IMR-90 (cell line): ENCODE results near the gene RIMS1. TPM values are rescaled to one million over a fixed set of nuclear protein-coding genes. Genes with fewer than 3 reads are reported as not detected.

Source experiments
- ATAC-seq: fragments of 200-7000 bp; cut with Tn5 transposase; 2 replicates; pipeline ENCODE4 v1.9.1; 2020; ENCODE audit warnings: low read depth, mild to moderate bottlenecking, moderate library complexity
- BruUV-seq: library from RNA; stranded (reverse); fragments of 400-500 nt; replicated peaks from 2 replicates; lab custom pipeline; 2021; lab: Mats Ljungman, UMichigan
- CTCF ChIA-PET: fragments of 300-600 bp; formaldehyde crosslinking; extraction: SDS; loops from one replicate; lab custom pipeline; 2021; ENCODE audit warnings: antibody characterized with exemption; lab: Yijun Ruan, JAX
- POLR2A ChIA-PET: fragments of 300-600 bp; sonication (Branson Sonifier 250); formaldehyde crosslinking; loops from one replicate; lab custom pipeline; 2022; ENCODE audit warnings: antibody characterized with exemption; ENCODE audit not compliant: unreplicated experiment; lab: Charles Lee
- DNase-seq: peaks from one replicate; pipeline ENCODE4 v3.0.0; 2013
- H2AFZ ChIP-seq: replicated peaks from 2 replicates; pipeline ENCODE3; 2013; ENCODE audit warnings: low read length, mild to moderate bottlenecking; ENCODE audit not compliant: poor library complexity
- H2AK5ac ChIP-seq: 2 replicates; pipeline ENCODE4 v1.6.1; 2013; ENCODE audit warnings: low read depth, low read length, inconsistent platforms
- H2AK9ac ChIP-seq: replicated peaks from 2 replicates; pipeline ENCODE3; 2013; ENCODE audit warnings: mild to moderate bottlenecking, low read depth, low read length, moderate library complexity; ENCODE audit not compliant: poor library complexity
- H2BK120ac ChIP-seq: 2 replicates; pipeline ENCODE4 v1.6.1; 2013; ENCODE audit warnings: low read depth, low read length, inconsistent platforms
- H2BK15ac ChIP-seq: 3 replicates; pipeline ENCODE4 v1.6.1; 2013; ENCODE audit warnings: low read depth, low read length, inconsistent platforms
- H2BK20ac ChIP-seq: 2 replicates; pipeline ENCODE4 v1.6.1; 2013; ENCODE audit warnings: low read depth, mild to moderate bottlenecking, inconsistent platforms, low read length, moderate library complexity
- H2BK5ac ChIP-seq: 2 replicates; pipeline ENCODE4 v1.6.1; 2013; ENCODE audit warnings: mild to moderate bottlenecking, low read depth, low read length, inconsistent platforms; ENCODE audit not compliant: poor library complexity, severe bottlenecking
- H3K14ac ChIP-seq: replicated peaks from 2 replicates; pipeline ENCODE4 v1.6.1; 2013; ENCODE audit warnings: low read depth, low read length, inconsistent platforms
- H3K18ac ChIP-seq: 2 replicates; pipeline ENCODE4 v1.6.1; 2013; ENCODE audit warnings: low read depth, low read length, control low read depth
- H3K23ac ChIP-seq: 2 replicates; pipeline ENCODE4 v1.6.1; 2013; ENCODE audit warnings: low read depth, low read length, inconsistent platforms
- H3K27ac ChIP-seq: 2 replicates; pipeline ENCODE4 v1.5.1; 2013; ENCODE audit warnings: mild to moderate bottlenecking, control low read depth, low read length; ENCODE audit not compliant: insufficient read depth
- H3K27me3 ChIP-seq: 2 replicates; pipeline ENCODE4 v1.6.1; 2013; ENCODE audit warnings: low read length; ENCODE audit not compliant: control insufficient read depth, insufficient read depth
- H3K36me3 ChIP-seq: 2 replicates; pipeline ENCODE4 v1.6.1; 2013; ENCODE audit warnings: low read length, mixed read lengths; ENCODE audit not compliant: control insufficient read depth, insufficient read depth
- H3K4ac ChIP-seq: 2 replicates; pipeline ENCODE4 v1.6.1; 2013; ENCODE audit warnings: low read depth, low read length, inconsistent platforms
- H3K4me1 ChIP-seq: 2 replicates; pipeline ENCODE4 v1.6.1; 2013; ENCODE audit warnings: low read length, mixed read lengths; ENCODE audit not compliant: control insufficient read depth, insufficient read depth
- H3K4me2 ChIP-seq: 2 replicates; pipeline ENCODE4 v1.6.1; 2013; ENCODE audit warnings: low read depth, mild to moderate bottlenecking, control low read depth, low read length, moderate library complexity
- H3K4me3 ChIP-seq: 2 replicates; pipeline ENCODE4 v1.5.1; 2013; ENCODE audit warnings: low read depth, mild to moderate bottlenecking, control low read depth, low read length, moderate library complexity; ENCODE audit not compliant: insufficient read depth
- H3K56ac ChIP-seq: 2 replicates; pipeline ENCODE4 v1.6.1; 2013; ENCODE audit warnings: low read length, inconsistent platforms; ENCODE audit not compliant: insufficient read depth; ENCODE audit errors: extremely low read depth
- H3K79me1 ChIP-seq, 2 experiments: 2 replicates each; pipeline ENCODE4 v1.6.1; 2013; ENCODE audit warnings: low read length in 2 of 2, inconsistent platforms in 1 of 2, low read depth in 1 of 2
- H3K9ac ChIP-seq: 2 replicates; pipeline ENCODE4 v1.6.1; 2013; ENCODE audit warnings: low read depth, low read length, control low read depth
- H3K9me1 ChIP-seq: 2 replicates; pipeline ENCODE4 v1.6.1; 2013; ENCODE audit warnings: low read length, inconsistent platforms; ENCODE audit not compliant: insufficient read depth
- H3K9me3 ChIP-seq: 2 replicates; pipeline ENCODE4 v1.6.1; 2013; ENCODE audit warnings: low read length; ENCODE audit not compliant: control insufficient read depth, insufficient read depth
- H4K20me1 ChIP-seq: 2 replicates; pipeline ENCODE4 v1.6.1; 2013; ENCODE audit warnings: low read length, inconsistent platforms; ENCODE audit not compliant: insufficient read depth
- H4K5ac ChIP-seq: 2 replicates; pipeline ENCODE4 v1.6.1; 2013; ENCODE audit warnings: mild to moderate bottlenecking, low read depth, low read length, control low read depth
- H4K8ac ChIP-seq, 2 experiments: 2 replicates each; pipeline ENCODE4 v1.6.1; 2013; ENCODE audit warnings: low read depth in 2 of 2, low read length in 2 of 2, control low read depth in 1 of 2, inconsistent platforms in 1 of 2
- H4K91ac ChIP-seq: 2 replicates; pipeline ENCODE4 v1.6.1; 2013; ENCODE audit warnings: low read depth, low read length, inconsistent platforms; ENCODE audit not compliant: insufficient read depth
- BHLHE40 ChIP-seq: fragments of 150-350 bp; IDR thresholded peaks from 2 replicates; pipeline ENCODE4 v1.6.1; 2016; ENCODE audit warnings: mild to moderate bottlenecking, low read depth, low read length
- CHD1 ChIP-seq: IDR thresholded peaks from 2 replicates; pipeline ENCODE4 v1.6.1; 2012; ENCODE audit warnings: low read depth, low read length, improper control_type of control experiment
- CTCF ChIP-seq: conservative IDR thresholded peaks from 2 replicates; pipeline ENCODE4 v1.5.1; 2012; ENCODE audit warnings: mild to moderate bottlenecking, low read depth, low read length, improper control_type of control experiment
- ELK1 ChIP-seq: fragments of 150-350 bp; IDR thresholded peaks from 2 replicates; pipeline ENCODE4 v1.6.1; 2016; ENCODE audit warnings: low read depth, mild to moderate bottlenecking, low read length, moderate library complexity, borderline replicate concordance
- FOS ChIP-seq: fragments of 150-350 bp; IDR thresholded peaks from 2 replicates; pipeline ENCODE4 v1.6.1; 2016; ENCODE audit warnings: low read depth, low read length
- MAFK ChIP-seq: IDR thresholded peaks from 2 replicates; pipeline ENCODE4 v1.6.1; 2012; ENCODE audit warnings: low read depth, low read length, improper control_type of control experiment
- MAZ ChIP-seq: IDR thresholded peaks from 2 replicates; pipeline ENCODE4 v1.6.1; 2012; ENCODE audit warnings: low read depth, mild to moderate bottlenecking, low read length, improper control_type of control experiment, moderate library complexity, borderline replicate concordance
- MXI1 ChIP-seq: IDR thresholded peaks from 2 replicates; pipeline ENCODE4 v1.6.1; 2012; ENCODE audit warnings: low read depth, mild to moderate bottlenecking, low read length, moderate library complexity, borderline replicate concordance
- POLR2A ChIP-seq: IDR thresholded peaks from 2 replicates; pipeline ENCODE4 v1.6.1; 2012; ENCODE audit warnings: mild to moderate bottlenecking, low read depth, low read length
- RAD21 ChIP-seq: IDR thresholded peaks from 2 replicates; pipeline ENCODE4 v1.6.1; 2012; ENCODE audit warnings: low read length, improper control_type of control experiment
- RCOR1 ChIP-seq: IDR thresholded peaks from 2 replicates; pipeline ENCODE4 v1.6.1; 2012; ENCODE audit warnings: mild to moderate bottlenecking, low read length, improper control_type of control experiment; ENCODE audit not compliant: insufficient replicate concordance
- RFX5 ChIP-seq: IDR thresholded peaks from 2 replicates; pipeline ENCODE4 v1.8.0; 2012; ENCODE audit warnings: low read depth, mild to moderate bottlenecking, low read length, moderate library complexity
- SMC3 ChIP-seq: fragments of 150-350 bp; IDR thresholded peaks from 2 replicates; pipeline ENCODE4 v1.6.1; 2016; ENCODE audit warnings: low read depth, mild to moderate bottlenecking, antibody characterized with exemption, low read length, moderate library complexity
- USF2 ChIP-seq: fragments of 150-350 bp; IDR thresholded peaks from 2 replicates; pipeline ENCODE4 v1.6.1; 2017; ENCODE audit warnings: mild to moderate bottlenecking, antibody characterized with exemption, low read length, low read depth
- WGBS, 2 experiments: methylation state at CpG; one replicate each; pipeline versions ENCODE4 v1.1.5 to v1.1.7; 2013; ENCODE audit warnings: missing lambda C conversion rate in 2 of 2; ENCODE audit not compliant: insufficient read length in 1 of 2; ENCODE audit errors: extremely low coverage in 2 of 2; 5-methylcytosine and 5-hydroxymethylcytosine counted together
- dilution Hi-C: fragments of 300-500 bp; cut with HindIII; formaldehyde crosslinking; loops from one replicate; pipeline ENCODE4 v1.14.3; 2018; ENCODE audit warnings: low sequenced_read_pairs; ENCODE audit not compliant: unreplicated experiment
- in situ Hi-C: fragments of 300-500 bp; cut with MboI; formaldehyde crosslinking; loops from 3 replicates; pipeline ENCODE4 v1.14.3; 2019; ENCODE audit warnings: low sequenced_read_pairs, inconsistent platforms, mixed read lengths
- intact Hi-C: fragments of 100-400 bp; cut with micrococcal nuclease; formaldehyde crosslinking; loops from 2 replicates; pipeline ENCODE4 v1.10.0; 2022
- polyA plus RNA-seq, 3 experiments: library from polyadenylated mRNA; depleted of rRNA; stranded (reverse); fragments of >200 nt; gene quantifications; 2 replicates each; pipeline ENCODE4 v1.2.3, GENCODE V29; 2012; ENCODE audit warnings: low replicate concordance in 1 of 3
- total RNA-seq: library from RNA; depleted of rRNA; stranded (reverse); fragments of >200 nt; gene quantifications from 2 replicates; pipeline ENCODE4 v1.2.3, GENCODE V29; 2012

RIMS1 gene
- total and polyA plus RNA-seq, 2 of the 4 experiments (the other 2 are of a cell fraction): 0.44 to 3.8 TPM

GRCh38 chr6:72022830-72023229, 136.5 kb downstream of the RIMS1 start:
- H3K56ac ChIP-seq: no peak overlapping the region
- no peak for TF ChIP-seq MAFK
- TF ChIP-seq FOS: no peak
- no peak for TF ChIP-seq RFX5
- TF ChIP-seq BHLHE40: no peak
- TF ChIP-seq ELK1: no peak
- no peak for TF ChIP-seq POLR2A
- no peak for TF ChIP-seq MXI1
- no peak for TF ChIP-seq MAZ
- TF ChIP-seq USF2: no peak
- no peak for TF ChIP-seq RCOR1
- TF ChIP-seq RAD21: no peak
- TF ChIP-seq SMC3: no peak
- no peak for TF ChIP-seq CTCF
- TF ChIP-seq CHD1: no peak
- in situ Hi-C loops (no loop called here), dilution Hi-C loops (no loop called here), intact Hi-C loops (no loop called here)
- ATAC-seq: no peak
- no peaks in the 10 kb centered on the region for H4K20me1 ChIP-seq
- no peaks in the 10 kb centered on the region for H3K9me3 ChIP-seq
- CTCF ChIA-PET: no interaction called here
- H3K18ac ChIP-seq: no peak overlapping the region
- no peak overlapping the region for H2AK5ac ChIP-seq
- H3K9ac ChIP-seq: no peak overlapping the region
- no peak overlapping the region for H2BK5ac ChIP-seq
- no peaks in the 10 kb centered on the region for H3K9me1 ChIP-seq
- no peak overlapping the region for H2AK9ac ChIP-seq
- no TSS peak for BruUV-seq
- H3K23ac ChIP-seq: no peak overlapping the region
- H3K79me1 ChIP-seq: no peaks in the 10 kb centered on the region
- H4K8ac ChIP-seq: no peak overlapping the region
- H3K36me3 ChIP-seq: no peaks in the 10 kb centered on the region
- no peak overlapping the region for H4K5ac ChIP-seq
- H3K4me3 ChIP-seq: no peak overlapping the region
- no peak overlapping the region for H3K27ac ChIP-seq
- no peaks in the 10 kb centered on the region for H3K27me3 ChIP-seq
- H3K4me1 ChIP-seq: no peaks in the 10 kb centered on the region
- H4K91ac ChIP-seq: no peak overlapping the region
- no peak overlapping the region for H3K14ac ChIP-seq
- no peak overlapping the region for H2BK120ac ChIP-seq
- no peak for DNase-seq
- no peak overlapping the region for H3K4ac ChIP-seq
- no peak overlapping the region for H2AFZ ChIP-seq
- no peak overlapping the region for H2BK15ac ChIP-seq
- POLR2A ChIA-PET: no interaction called here
- no peak overlapping the region for H2BK20ac ChIP-seq
- WGBS, 2 experiments: no CpG with 5 or more reads among the region's 1 CpG
- H3K4me2 ChIP-seq: no peak overlapping the region
